SK-N-MC (cell line): ENCODE data around the gene SLAIN2.

Experiments
- EZH2 ChIP-seq: fragments of 200-600 bp; sonication (generic); IDR thresholded peaks from one replicate; pipeline ENCODE4 v1.6.1; 2017; ENCODE audit warnings: antibody characterized with exemption
- FOXP2 ChIP-seq: optimal IDR thresholded peaks from 2 replicates; pipeline ENCODE3; 2011; ENCODE audit warnings: mild to moderate bottlenecking, moderate library complexity; ENCODE audit not compliant: insufficient read depth; ENCODE audit errors: extremely low read length, control extremely low read depth
- POLR2AphosphoS5 ChIP-seq: IDR thresholded peaks from 2 replicates; pipeline ENCODE4 v1.6.1; 2012; ENCODE audit warnings: mild to moderate bottlenecking, low read depth, low read length, borderline replicate concordance

DNA sequence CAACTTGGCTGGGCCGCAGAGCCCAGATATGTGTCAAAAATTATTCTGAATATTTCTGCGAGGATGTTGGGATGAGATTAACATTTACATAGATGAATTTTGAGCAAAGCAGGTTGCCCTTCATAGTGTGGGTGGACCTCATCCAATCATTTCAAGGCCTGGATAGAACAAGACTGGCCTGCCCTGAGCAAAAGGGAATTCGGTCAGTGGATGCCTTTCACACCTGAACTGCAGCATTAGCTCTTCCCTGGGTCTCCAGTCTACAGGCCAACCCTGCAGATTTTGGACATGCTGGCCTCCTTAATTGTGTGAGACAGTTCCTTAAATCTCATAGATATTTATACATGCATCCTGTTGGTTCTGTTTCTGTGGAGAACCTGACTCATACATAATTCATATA is 109.4 kb downstream of the SLAIN2 start:
- TF ChIP-seq POLR2AphosphoS5: no peak
- no peak for TF ChIP-seq EZH2
- no peak for TF ChIP-seq FOXP2
